ENCODE data around the gene IREB2. TPM values are rescaled to one million over a fixed set of nuclear protein-coding genes. Genes with fewer than 3 reads are reported as not detected.

The IREB2 gene
- total RNA-seq, 4 donors from 2014 or later = 17.5 to 23.7 (median 19.4) TPM

- 50% methylated on average over 1 of the region's 1 CpG for WGBS
- H3K4me3 ChIP-seq = no peak overlapping the region
Measured at GRCh38 chr15:78425643-78426042, 12.4 kb upstream of the IREB2 start.

GRCh38 chr15:78426300-78426699 lies 11.7 kb upstream of the IREB2 start:
- TF ChIP-seq POLR2AphosphoS5 (IDR thresholded peaks at IDR 0.05) (no peak), EP300 (IDR thresholded peaks at IDR 0.05) (no peak), CTCF (IDR thresholded peaks at IDR 0.05) (no peak), POLR2A (IDR thresholded peaks at IDR 0.05; ENCODE audit: low read depth) (no peak)
- H3K9me3 ChIP-seq = no peaks in the 10 kb centered on the region
- WGBS = 83% methylated on average over 5 of the region's 5 CpGs
- no peak overlapping the region for H3K27ac ChIP-seq (replicated peaks in 1 of 4)
- no peak overlapping the region for H3K4me3 ChIP-seq
- H3K4me1 ChIP-seq = peaks cover 0 to 6% (median 2%) of the 10 kb centered on the region in 4 donors
- DNase-seq (ENCODE audit: extremely low spot score) = no peak
- peaks cover 0 to 28% (median 0%) of the 10 kb centered on the region in 4 donors for H3K27me3 ChIP-seq
- H3K36me3 ChIP-seq = no peaks in the 10 kb centered on the region
- intact Hi-C loops (cut with DNase I) = no loop called here

More at GRCh38 chr15:78425643-78426042, 12.4 kb upstream of the IREB2 start:
- H3K9me3 ChIP-seq = no peaks in the 10 kb centered on the region
- no peak overlapping the region for H3K27ac ChIP-seq (replicated peaks in 1 of 4)
- no peak for TF ChIP-seq CTCF (IDR thresholded peaks at IDR 0.05)
- TF ChIP-seq EP300 (IDR thresholded peaks at IDR 0.05) = no peak
- TF ChIP-seq POLR2A (IDR thresholded peaks at IDR 0.05; ENCODE audit: low read depth) = no peak
- peaks cover 0 to 23% (median 0%) of the 10 kb centered on the region in 4 donors for H3K27me3 ChIP-seq
- no peak for DNase-seq (ENCODE audit: extremely low spot score)
- intact Hi-C loops (cut with DNase I) = no loop called here
- H3K36me3 ChIP-seq = no peaks in the 10 kb centered on the region
- peaks cover 0 to 6% (median 2%) of the 10 kb centered on the region in 4 donors for H3K4me1 ChIP-seq

GRCh38 chr15:78427953-78428352 lies 10.1 kb upstream of the IREB2 start:
- no peak for DNase-seq (ENCODE audit: extremely low spot score)
- no peaks in the 10 kb centered on the region for H3K9me3 ChIP-seq
- intact Hi-C loops (cut with DNase I) = no loop called here
- peaks cover 0 to 33% (median 0%) of the 10 kb centered on the region in 4 donors for H3K27me3 ChIP-seq
- TF ChIP-seq CTCF (IDR thresholded peaks at IDR 0.05) = no peak
- no peak for TF ChIP-seq EP300 (IDR thresholded peaks at IDR 0.05)
- no peak for TF ChIP-seq POLR2AphosphoS5 (IDR thresholded peaks at IDR 0.05)
- no peak for TF ChIP-seq POLR2A (IDR thresholded peaks at IDR 0.05; ENCODE audit: low read depth)
- H3K4me3 ChIP-seq = no peak overlapping the region
- no peak overlapping the region for H3K27ac ChIP-seq (replicated peaks in 1 of 4)
- peaks cover 0 to 2% (median 0%) of the 10 kb centered on the region in 4 donors for H3K4me1 ChIP-seq
- no peaks in the 10 kb centered on the region for H3K36me3 ChIP-seq

DNA sequence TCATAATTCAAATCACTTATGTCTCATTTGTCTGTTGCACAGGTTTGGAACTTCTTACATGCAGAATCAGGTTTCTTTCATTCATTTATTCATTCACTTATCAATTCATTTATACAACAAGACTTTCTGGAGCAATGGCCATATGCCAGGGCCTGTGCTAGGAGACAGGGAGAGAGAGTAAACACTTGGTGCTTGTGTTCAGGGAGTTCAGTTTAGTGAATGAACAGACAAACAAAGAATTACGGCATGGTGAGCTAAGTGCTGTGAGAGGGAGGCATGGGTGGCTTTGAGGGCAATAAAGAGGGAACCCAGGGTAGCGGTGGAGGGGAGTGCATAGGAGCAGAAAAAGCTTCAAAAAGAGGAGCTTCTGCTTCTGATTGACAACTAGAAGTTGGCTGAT lies 8.5 kb upstream of the IREB2 start:
- H3K4me1 ChIP-seq = no peaks in the 10 kb centered on the region
- H3K4me3 ChIP-seq = no peak overlapping the region
- 70% methylated on average over 2 of the region's 2 CpGs for WGBS
- no peaks in the 10 kb centered on the region for H3K9me3 ChIP-seq
- no peak for TF ChIP-seq EP300 (IDR thresholded peaks at IDR 0.05)
- peaks cover 0 to 33% (median 0%) of the 10 kb centered on the region in 4 donors for H3K27me3 ChIP-seq
- DNase-seq (ENCODE audit: extremely low spot score) = no peak
- intact Hi-C loops (cut with DNase I) = no loop called here
- no peaks in the 10 kb centered on the region for H3K36me3 ChIP-seq
- H3K27ac ChIP-seq (replicated peaks in 1 of 4) = no peak overlapping the region

- peaks cover 1 to 2% (median 2%) of the 10 kb centered on the region in 4 donors for H3K4me1 ChIP-seq
- no peaks in the 10 kb centered on the region for H3K9me3 ChIP-seq
- TF ChIP-seq EP300 (IDR thresholded peaks at IDR 0.05) (no peak), POLR2A (IDR thresholded peaks at IDR 0.05; ENCODE audit: low read depth) (no peak), POLR2AphosphoS5 (IDR thresholded peaks at IDR 0.05) (no peak), CTCF (IDR thresholded peaks at IDR 0.05) (no peak)
- H3K27me3 ChIP-seq = peaks cover 0 to 23% (median 0%) of the 10 kb centered on the region in 4 donors
- H3K36me3 ChIP-seq = no peaks in the 10 kb centered on the region
- 57% methylated on average over 1 of the region's 1 CpG for WGBS
- no peak overlapping the region for H3K27ac ChIP-seq (replicated peaks in 1 of 4)
- DNase-seq (ENCODE audit: extremely low spot score) = no peak
- intact Hi-C loops (cut with DNase I) = no loop called here
- no peak overlapping the region for H3K4me3 ChIP-seq
Measured at GRCh38 chr15:78431955-78432354, 6.1 kb upstream of the IREB2 start.

All from esophagus muscularis mucosa (tissue), 4 donors.